ENCODE results near the gene MLKL.
"Not testable (repeated sequence)": the region's sequence is repeated elsewhere in the genome, so short reads cannot be mapped to it uniquely, and the experiment has no call there.

The MLKL gene

GRCh38 chr16:74700116-74700437, 585 bp downstream of the MLKL start:
- no peak for DNase-seq (ENCODE audit: low read depth in 2 of 2)

GRCh38 chr16:74699666-74700065, 996 bp downstream of the MLKL start:
- DNase-seq (ENCODE audit: low read depth in 2 of 2): no peak

- no peak for DNase-seq (ENCODE audit: low read depth in 2 of 2)
These were observed 2.4 kb downstream of the MLKL start for GRCh38 chr16:74698222-74698621.

- DNase-seq (ENCODE audit: low read depth in 2 of 2): peak; percentile 50 to 64
These were observed 4.9 kb downstream of the MLKL start for GRCh38 chr16:74695450-74696422.

GRCh38 chr16:74691093-74691855, 9.4 kb downstream of the MLKL start:
- no peak for DNase-seq (ENCODE audit: low read depth in 2 of 2)

- no peak for DNase-seq (ENCODE audit: low read depth in 2 of 2)
These were observed 18.1 kb downstream of the MLKL start for GRCh38 chr16:74682556-74682955.

- DNase-seq (ENCODE audit: low read depth in 2 of 2): no peak
These were observed 20.0 kb downstream of the MLKL start for GRCh38 chr16:74680681-74681080.

GRCh38 chr16:74679983-74680382, 20.7 kb downstream of the MLKL start:
- DNase-seq (ENCODE audit: low read depth in 2 of 2): no peak

- DNase-seq (ENCODE audit: low read depth in 2 of 2): no peak
These were observed 22.8 kb downstream of the MLKL start for GRCh38 chr16:74677868-74678267.

- DNase-seq (ENCODE audit: low read depth in 2 of 2): no peak
These were observed 26.8 kb downstream of the MLKL start for GRCh38 chr16:74673876-74674275.

- not testable (repeated sequence) for DNase-seq (ENCODE audit: low read depth in 2 of 2)
These were observed 31.8 kb downstream of the MLKL start for GRCh38 chr16:74668877-74669276.

- DNase-seq (ENCODE audit: low read depth in 2 of 2): no peak
These were observed 33.4 kb downstream of the MLKL start for GRCh38 chr16:74667255-74667700.

GRCh38 chr16:74666425-74667254, 34.0 kb downstream of the MLKL start, which contains the start of gene RFWD3:
TSS of gene RFWD3 (minus strand) at chr16:74666877. CDS start at chr16:74661449, 5,428 bp downstream.
- DNase-seq (ENCODE audit: low read depth in 2 of 2): peak; percentile 97

GRCh38 chr16:74666010-74666421, 34.6 kb downstream of the MLKL start:
- no peak for DNase-seq (ENCODE audit: low read depth in 2 of 2)

GRCh38 chr16:74661064-74661463, 39.6 kb downstream of the MLKL start:
- DNase-seq (ENCODE audit: low read depth in 2 of 2): no peak

GRCh38 chr16:74660383-74660782, 40.3 kb downstream of the MLKL start:
- no peak for DNase-seq (ENCODE audit: low read depth in 2 of 2)

- DNase-seq (ENCODE audit: low read depth in 2 of 2): no peak
These were observed 41.6 kb downstream of the MLKL start for GRCh38 chr16:74659041-74659440.

- no peak for DNase-seq (ENCODE audit: low read depth in 2 of 2)
These were observed 42.6 kb downstream of the MLKL start for GRCh38 chr16:74657870-74658642.

GRCh38 chr16:74654536-74655050, 46.1 kb downstream of the MLKL start:
- DNase-seq (ENCODE audit: low read depth in 2 of 2): no peak

GRCh38 chr16:74652883-74653282, 47.8 kb downstream of the MLKL start:
- not testable (repeated sequence) for DNase-seq (ENCODE audit: low read depth in 2 of 2)

- DNase-seq (ENCODE audit: low read depth in 2 of 2): no peak
These were observed 48.4 kb downstream of the MLKL start for GRCh38 chr16:74652249-74652648.
